HG03066 (cell line): ENCODE measurements around the gene APLP2.
"Not testable (repeated sequence)": the region's sequence is repeated elsewhere in the genome, so short reads cannot be mapped to it uniquely, and the experiment has no call there.

Source experiments
- ATAC-seq: cut with Tn5 transposase; IDR thresholded peaks from one replicate; pipeline ENCODE4 v1.9.1; 2021; ENCODE audit warnings: low read depth; ENCODE audit not compliant: unreplicated experiment

Gene APLP2

DNA sequence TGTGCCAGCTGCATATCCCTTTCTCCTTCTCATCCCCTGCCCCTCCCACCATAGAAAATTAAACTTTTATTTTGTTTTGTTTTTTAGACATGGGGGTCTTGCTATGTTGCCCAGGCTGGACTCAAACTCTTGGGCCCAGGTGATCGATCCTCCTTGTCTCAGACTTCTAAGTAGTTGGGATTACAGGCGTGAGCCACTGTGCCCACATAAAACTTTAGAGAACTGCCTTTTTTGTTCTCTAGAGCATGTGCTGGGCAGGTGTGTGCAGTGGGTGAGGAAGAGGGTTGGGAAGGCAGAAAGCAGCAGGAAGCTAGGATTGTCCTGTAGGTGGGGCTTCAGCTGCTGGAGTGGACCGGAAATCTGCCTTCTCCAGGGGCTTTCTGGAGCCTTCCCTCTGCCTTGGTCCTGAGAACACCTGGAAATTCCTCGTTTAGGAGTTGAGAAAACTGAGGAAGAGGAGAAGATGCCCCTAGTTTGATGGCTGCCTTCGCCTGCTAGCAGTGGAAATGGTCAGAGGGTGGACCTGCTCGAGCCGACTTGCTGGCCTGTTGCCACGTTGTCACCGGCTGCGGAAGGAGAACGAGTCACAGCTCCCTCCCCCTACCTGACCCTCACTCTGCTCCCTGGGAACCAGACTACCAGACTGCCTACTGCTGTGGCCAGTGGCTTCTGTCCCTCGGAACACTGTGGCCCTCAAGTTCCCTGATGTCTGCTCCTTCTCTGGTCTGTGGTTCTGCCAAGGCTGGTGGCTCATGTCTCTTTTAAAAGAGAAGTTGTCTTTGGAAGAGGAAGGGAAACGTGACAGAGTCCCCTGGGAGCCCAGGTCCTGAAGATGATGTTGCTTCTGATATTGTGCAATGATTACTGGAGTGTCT, 93.9 kb downstream of the APLP2 start:
- no peak for ATAC-seq

DNA sequence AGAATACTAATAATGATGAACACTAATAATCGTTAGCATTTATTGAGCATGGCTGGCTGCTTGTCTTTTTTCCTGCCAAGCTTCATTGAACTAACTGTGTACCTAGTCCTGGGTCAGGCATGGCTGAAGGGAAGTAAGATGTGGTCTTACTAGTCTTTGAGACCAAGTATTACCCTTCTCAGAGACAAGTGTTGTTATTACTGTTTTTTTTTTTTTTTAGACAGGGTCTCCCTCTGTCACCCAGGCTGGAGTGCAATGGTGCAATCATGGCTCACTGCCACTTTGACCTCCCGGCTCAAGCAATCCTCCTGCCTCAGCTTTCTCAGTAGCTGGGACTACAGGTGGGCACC, 94.5 kb downstream of the APLP2 start:
- no peak for ATAC-seq

DNA sequence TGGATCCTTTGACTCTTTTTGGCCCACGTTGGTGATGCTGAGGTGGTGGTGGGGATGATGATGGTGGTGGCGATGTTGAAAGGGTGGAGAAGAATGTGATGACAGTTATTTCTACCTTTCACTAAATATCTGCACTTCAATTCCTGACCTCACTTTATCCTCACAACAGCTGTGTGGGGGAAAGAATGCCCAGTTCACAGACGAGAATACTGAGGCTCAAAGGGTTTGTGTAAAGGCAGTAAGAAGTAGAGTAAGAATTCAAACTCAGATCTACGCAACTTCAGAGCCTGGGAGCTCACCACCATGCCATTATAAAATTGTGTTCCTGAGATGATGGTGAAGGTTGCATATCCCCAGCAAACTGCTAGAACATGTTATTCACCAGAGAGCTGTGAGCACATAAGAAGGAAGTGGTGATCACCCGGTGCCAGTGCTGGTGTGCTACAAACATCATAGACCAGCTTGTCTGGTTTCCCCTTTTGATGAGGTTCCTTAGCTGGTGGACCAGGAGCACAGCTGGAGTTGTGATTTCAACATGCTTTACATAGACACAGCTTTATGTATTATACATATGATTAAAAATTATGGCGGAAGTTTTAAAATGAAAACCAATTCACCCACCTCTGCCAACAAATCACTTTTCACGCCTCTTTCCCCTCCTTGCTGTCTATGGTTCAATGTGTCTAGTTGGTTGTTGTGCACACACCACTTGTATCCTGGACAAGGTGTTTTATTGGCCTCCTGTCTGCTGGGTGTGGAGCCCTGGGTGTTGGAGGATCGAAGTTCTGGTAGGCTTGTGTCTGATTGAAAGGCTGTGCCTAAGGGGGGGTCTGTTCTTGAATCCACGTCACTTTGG, 96.1 kb downstream of the APLP2 start:
- no peak for ATAC-seq

- ATAC-seq: no peak
Measured at GRCh38 chr11:130166457-130166784, 96.7 kb downstream of the APLP2 start.

DNA sequence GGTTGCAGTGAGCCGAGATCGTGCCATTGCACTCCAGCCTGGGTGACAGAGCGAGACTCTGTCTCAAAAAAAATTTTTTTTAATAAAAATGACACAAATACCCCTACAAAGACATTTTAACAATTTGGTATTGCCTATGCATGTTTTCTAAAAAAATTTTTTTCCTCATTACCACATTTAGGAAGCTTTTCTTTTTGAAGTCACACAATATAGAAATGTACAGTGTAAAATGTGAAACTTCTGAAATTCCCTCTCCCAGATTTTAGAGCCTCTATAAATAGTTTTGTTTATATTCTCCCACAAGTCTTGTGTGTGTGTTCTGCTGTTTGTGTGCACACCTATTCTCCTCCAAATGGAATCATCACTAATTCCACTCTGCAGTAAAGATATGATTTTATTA, 97.5 kb downstream of the APLP2 start:
- no peak for ATAC-seq

DNA sequence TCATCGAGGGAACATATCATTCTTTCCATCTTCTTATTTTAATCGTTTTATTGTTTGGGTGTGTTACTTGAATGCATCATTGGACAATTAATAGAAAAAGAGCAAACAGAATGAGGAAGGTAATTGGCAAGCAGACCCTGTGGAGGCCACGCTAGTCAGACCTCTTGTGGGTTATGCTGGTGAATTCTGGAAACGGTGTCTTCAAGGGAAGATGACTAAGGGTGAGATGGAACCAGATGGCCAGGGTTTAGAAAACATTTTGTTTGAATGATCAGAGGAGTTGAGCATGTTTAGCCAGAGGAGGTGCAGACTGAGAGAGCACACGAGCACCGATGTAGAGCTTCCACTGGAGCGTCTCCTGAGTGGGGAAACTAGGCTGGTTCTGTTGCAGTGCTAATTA, 98.4 kb downstream of the APLP2 start:
- no peak for ATAC-seq

GRCh38 chr11:130170345-130170744, 100.7 kb downstream of the APLP2 start:
- no peak for ATAC-seq

- ATAC-seq: no peak
Measured at GRCh38 chr11:130171534-130171933, 101.8 kb downstream of the APLP2 start.

GRCh38 chr11:130172001-130172400, 102.3 kb downstream of the APLP2 start:
- not testable (repeated sequence) for ATAC-seq

DNA sequence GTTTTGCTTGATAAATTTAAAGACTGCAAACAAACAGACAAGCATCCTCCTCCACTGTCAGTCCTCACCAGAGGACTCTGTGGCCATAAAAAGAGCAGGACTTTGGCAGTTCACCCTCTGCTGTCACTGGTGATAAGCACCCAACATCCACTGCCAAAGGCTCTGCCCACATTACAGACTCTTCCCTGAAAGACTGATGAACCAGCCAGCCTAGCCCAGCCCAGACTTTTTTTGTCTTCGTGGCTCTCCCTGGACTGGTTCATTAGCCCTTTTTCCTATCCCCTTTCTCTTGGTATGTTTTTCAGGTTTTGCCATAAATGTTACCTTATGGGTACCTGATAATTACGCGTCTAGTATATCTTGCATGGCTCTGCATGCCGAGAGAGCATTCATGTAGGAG, 104.9 kb downstream of the APLP2 start:
- ATAC-seq: no peak

DNA sequence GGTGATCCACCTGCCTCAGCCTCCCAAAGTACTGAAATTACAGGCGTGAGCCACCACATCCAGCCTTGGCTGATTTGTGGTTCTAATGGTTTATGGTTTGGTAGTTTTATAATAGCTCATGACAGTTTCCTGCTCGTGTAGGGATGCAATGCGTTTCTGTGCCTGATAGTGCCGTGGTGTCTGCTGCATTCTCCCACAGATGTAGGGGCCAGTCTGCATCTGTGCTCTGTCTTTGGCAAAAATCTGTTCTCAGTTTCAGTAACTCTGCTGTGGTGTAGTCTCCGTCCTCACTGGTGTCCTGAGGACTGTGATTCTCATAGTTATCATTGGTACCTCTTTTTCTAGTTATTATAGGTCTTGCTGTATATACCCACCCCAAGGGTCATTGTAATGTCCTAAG, 106.2 kb downstream of the APLP2 start:
- ATAC-seq: no peak

DNA sequence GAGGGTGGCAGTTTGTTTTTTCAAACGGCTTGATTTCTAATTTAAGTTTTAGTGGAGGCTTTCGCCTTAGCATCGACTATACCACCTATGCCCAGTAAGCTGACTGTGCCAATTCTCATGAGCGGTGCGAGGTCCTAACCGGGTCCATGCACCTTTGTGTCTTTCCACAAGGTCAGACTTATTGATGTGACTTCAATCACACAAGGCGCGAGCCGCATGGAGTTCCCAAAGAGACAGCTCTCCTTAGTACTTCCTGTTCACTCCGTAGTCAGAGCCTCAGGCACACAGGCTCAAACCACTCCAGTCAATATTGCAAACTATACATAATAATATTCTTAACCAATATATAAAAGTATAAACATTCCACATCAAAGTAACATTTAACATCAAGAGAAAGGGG, 108.1 kb downstream of the APLP2 start:
- ATAC-seq: no peak

GRCh38 chr11:130178441-130179339, 109.0 kb downstream of the APLP2 start:
- no peak for ATAC-seq

GRCh38 chr11:130179396-130180306, 110.0 kb downstream of the APLP2 start:
- ATAC-seq: no peak

GRCh38 chr11:130180491-130180890, 110.8 kb downstream of the APLP2 start:
- ATAC-seq: peak; percentile 45

- ATAC-seq: no peak
Measured at GRCh38 chr11:130180896-130181294, 111.2 kb downstream of the APLP2 start.

GRCh38 chr11:130181295-130182272, 111.9 kb downstream of the APLP2 start:
- ATAC-seq: no peak

GRCh38 chr11:130183878-130184610, 114.3 kb downstream of the APLP2 start:
- ATAC-seq: no peak
